Measurements from ENCODE around the gene TYW5. TPM values are rescaled to one million over a fixed set of nuclear protein-coding genes. Genes with fewer than 3 reads are reported as not detected.
"Not testable (repeated sequence)": the region's sequence is repeated elsewhere in the genome, so short reads cannot be mapped to it uniquely, and the experiment has no call there.

Gene TYW5
- total and polyA plus RNA-seq, 12 donors = 1.9 to 3.5 (median 2.6) TPM

GRCh38 chr2:199922856-199923255 is 32.4 kb downstream of the TYW5 start:
- Histone ChIP-seq H3K9me3 (no peaks in the 10 kb centered on the region), H3K4me3 (no peak overlapping the region), H3K4me1 (peaks cover 0 to 14% (median 5%) of the 10 kb centered on the region in 9 donors), H3K36me3 (peaks cover 0 to 46% (median 8%) of the 10 kb centered on the region in 9 donors), H3K27me3 (no peaks in the 10 kb centered on the region), H3K27ac (no peak overlapping the region)
- ATAC-seq = peak in 1 of 8 donors; percentile 42
- no peak for DNase-seq
- intact Hi-C loops (cut with DNase I) = no loop called here
- TF ChIP-seq, protein P1, sequence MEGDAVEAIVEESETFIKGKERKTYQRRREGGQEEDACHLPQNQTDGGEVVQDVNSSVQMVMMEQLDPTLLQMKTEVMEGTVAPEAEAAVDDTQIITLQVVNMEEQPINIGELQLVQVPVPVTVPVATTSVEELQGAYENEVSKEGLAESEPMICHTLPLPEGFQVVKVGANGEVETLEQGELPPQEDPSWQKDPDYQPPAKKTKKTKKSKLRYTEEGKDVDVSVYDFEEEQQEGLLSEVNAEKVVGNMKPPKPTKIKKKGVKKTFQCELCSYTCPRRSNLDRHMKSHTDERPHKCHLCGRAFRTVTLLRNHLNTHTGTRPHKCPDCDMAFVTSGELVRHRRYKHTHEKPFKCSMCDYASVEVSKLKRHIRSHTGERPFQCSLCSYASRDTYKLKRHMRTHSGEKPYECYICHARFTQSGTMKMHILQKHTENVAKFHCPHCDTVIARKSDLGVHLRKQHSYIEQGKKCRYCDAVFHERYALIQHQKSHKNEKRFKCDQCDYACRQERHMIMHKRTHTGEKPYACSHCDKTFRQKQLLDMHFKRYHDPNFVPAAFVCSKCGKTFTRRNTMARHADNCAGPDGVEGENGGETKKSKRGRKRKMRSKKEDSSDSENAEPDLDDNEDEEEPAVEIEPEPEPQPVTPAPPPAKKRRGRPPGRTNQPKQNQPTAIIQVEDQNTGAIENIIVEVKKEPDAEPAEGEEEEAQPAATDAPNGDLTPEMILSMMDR (IDR thresholded peaks at IDR 0.05) = no peak
- WGBS, 2 donors = 53 to 58% methylated on average over 5 of the region's 5 CpGs

- WGBS, 2 donors = 86 to 89% methylated on average over 4 of the region's 4 CpGs
- Histone ChIP-seq H3K4me3 (no peak overlapping the region), H3K4me1 (peaks cover 5 to 26% (median 22%) of the 10 kb centered on the region in 9 donors), H3K27me3 (no peaks in the 10 kb centered on the region), H3K9me3 (peaks cover 0 to 6% (median 0%) of the 10 kb centered on the region in 11 donors), H3K36me3 (peaks cover 0 to 40% (median 8%) of the 10 kb centered on the region in 9 donors), H3K27ac (no peak overlapping the region)
- TF ChIP-seq, protein P1 (IDR thresholded peaks at IDR 0.05) = no peak
- ATAC-seq (no peak), DNase-seq (no peak)
- intact Hi-C loops (cut with DNase I) = no loop called here
Observed at GRCh38 chr2:199916980-199917379, 38.3 kb downstream of the TYW5 start.

- intact Hi-C loops (cut with DNase I) = no loop called here
- no peak overlapping the region for H3K27ac ChIP-seq
- H3K36me3 ChIP-seq = peaks cover 0 to 35% (median 8%) of the 10 kb centered on the region in 9 donors
- peaks cover 0 to 6% (median 0%) of the 10 kb centered on the region in 11 donors for H3K9me3 ChIP-seq
- no peaks in the 10 kb centered on the region for H3K27me3 ChIP-seq
- no peak for DNase-seq
- H3K4me1 ChIP-seq = peaks cover 5 to 34% (median 29%) of the 10 kb centered on the region in 9 donors
- H3K4me3 ChIP-seq = no peak overlapping the region
- no peak for ATAC-seq
- WGBS, 2 donors = 68 to 70% methylated on average over 2 of the region's 2 CpGs
- TF ChIP-seq, protein P1 (IDR thresholded peaks at IDR 0.05) = no peak
Observed at GRCh38 chr2:199914372-199914958, 40.8 kb downstream of the TYW5 start.

DNA sequence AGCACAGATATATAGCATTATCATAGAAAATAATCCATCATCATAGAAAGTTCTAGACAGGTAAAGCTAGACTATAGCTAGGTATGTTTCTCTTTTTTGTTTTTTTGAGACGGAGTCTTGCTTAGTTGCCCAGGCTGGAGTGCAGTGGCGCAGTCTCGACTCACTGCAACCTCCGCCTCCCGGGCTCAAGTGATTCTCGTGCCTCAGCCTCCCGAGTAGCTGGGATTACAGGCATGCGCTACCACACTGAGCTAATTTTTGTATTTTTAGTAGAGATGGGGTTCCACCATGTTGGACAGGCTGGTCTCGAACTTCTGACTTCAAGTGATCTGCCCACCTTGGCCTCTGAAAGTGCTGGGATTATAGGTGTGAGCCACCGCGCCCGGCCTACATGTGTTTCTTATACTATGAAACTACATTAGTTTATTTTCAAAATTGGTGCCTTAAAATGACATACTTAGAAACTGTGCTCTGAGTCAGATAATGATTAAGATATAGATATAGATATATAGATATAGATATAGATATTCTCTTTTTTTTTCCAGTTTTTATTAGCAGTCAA is 42.7 kb downstream of the TYW5 start:
- Histone ChIP-seq H3K27ac (peak overlapping the region in 1 of 10 donors; percentile 90), H3K4me3 (peak overlapping the region in 9 of 10 donors; percentile 71 to 96 (median 82)), H3K36me3 (peaks cover 0 to 19% (median 5%) of the 10 kb centered on the region in 9 donors), H3K4me1 (peaks cover 5 to 34% (median 29%) of the 10 kb centered on the region in 9 donors)
- H3K27me3 ChIP-seq; ATAC-seq; DNase-seq; intact Hi-C loops (cut with DNase I); H3K9me3 ChIP-seq: not testable (repeated sequence)
- 90 to 92% methylated on average over 12 of the region's 12 CpGs for WGBS, 2 donors

DNA sequence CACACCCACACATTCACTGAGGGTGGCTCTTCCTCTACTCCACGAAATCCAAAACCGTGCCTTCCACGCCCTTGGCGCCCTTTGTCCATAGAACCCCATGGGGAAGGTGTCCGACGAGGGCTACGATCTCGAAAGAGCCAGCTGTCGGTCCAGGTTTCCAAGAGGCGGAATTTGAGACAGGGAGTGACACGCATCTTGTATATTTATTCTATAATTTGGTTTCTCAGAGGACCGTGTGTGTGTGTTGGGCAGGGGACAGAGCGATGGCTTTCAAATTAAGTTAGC is 43.5 kb downstream of the TYW5 start:
- H3K4me1 ChIP-seq = peaks cover 5 to 34% (median 29%) of the 10 kb centered on the region in 9 donors
- peak overlapping the region; percentile 55 to 98 (median 95) for H3K27ac ChIP-seq
- WGBS, 2 donors = 1% methylated on average over 13 of the region's 13 CpGs
- DNase-seq (no peak), ATAC-seq (peak in 2 of 8 donors; percentile 55 to 71)
- no peaks in the 10 kb centered on the region for H3K27me3 ChIP-seq
- H3K9me3 ChIP-seq = peaks cover 0 to 2% (median 0%) of the 10 kb centered on the region in 11 donors
- intact Hi-C loops (cut with DNase I) = no loop called here
- H3K4me3 ChIP-seq = peak overlapping the region; percentile 43 to 96 (median 82)
- peaks cover 0 to 14% (median 4%) of the 10 kb centered on the region in 9 donors for H3K36me3 ChIP-seq
- TF ChIP-seq, protein P1 (IDR thresholded peaks at IDR 0.05) = no peak
